Caco-2 (cell line): ENCODE data around the gene SPOCK1. TPM values are rescaled to one million over a fixed set of nuclear protein-coding genes. Genes with fewer than 3 reads are reported as not detected.

Source experiments
- BruUV-seq: library from RNA; stranded (reverse); fragments of 400-500 nt; replicated peaks from 2 replicates; lab custom pipeline; 2021; lab: Mats Ljungman, UMichigan
- CTCF ChIA-PET: fragments of 300-600 bp; sonication (Branson Sonifier 250); formaldehyde crosslinking; loops from one replicate; lab custom pipeline; 2022; ENCODE audit warnings: antibody characterized with exemption; lab: Charles Lee
- POLR2A ChIA-PET: fragments of 300-600 bp; sonication (Branson Sonifier 250); formaldehyde crosslinking; loops from one replicate; lab custom pipeline; 2022; ENCODE audit warnings: antibody characterized with exemption; lab: Charles Lee
- DNase-seq, 2 experiments: peaks; one replicate each; pipeline versions ENCODE4 v3.0.0 to v3.0.0-alpha.2; 2020 to 2022
- H3K27me3 ChIP-seq: replicated peaks from 2 replicates; pipeline ENCODE4 v1.6.0; 2011; ENCODE audit warnings: low read length; ENCODE audit not compliant: control insufficient read depth, insufficient read depth
- H3K36me3 ChIP-seq: 2 replicates; pipeline ENCODE4 v1.5.1; 2011; ENCODE audit warnings: low read length; ENCODE audit not compliant: control insufficient read depth, insufficient read depth
- H3K4me1 ChIP-seq: fragments of 250-450 bp; sonication (Bioruptor Pico); 2 replicates; pipeline ENCODE4 v1.5.1; 2020; ENCODE audit warnings: mild to moderate bottlenecking
- H3K4me3 ChIP-seq: 2 replicates; pipeline ENCODE4 v1.5.1; 2011; ENCODE audit warnings: low read depth, mild to moderate bottlenecking, control low read depth, low read length
- H3K9me3 ChIP-seq: fragments of 250-450 bp; sonication (Bioruptor Pico); 2 replicates; pipeline ENCODE4 v1.5.1; 2020; ENCODE audit warnings: mild to moderate bottlenecking, moderate library complexity
- H3K27ac Mint-ChIP-seq: one replicate; pipeline ENCODE4 v1.8.0; 2022; ENCODE audit warnings: mixed read lengths; ENCODE audit not compliant: unreplicated experiment
- H3K27me3 Mint-ChIP-seq: one replicate; pipeline ENCODE4 v1.8.0; 2022; ENCODE audit warnings: mixed read lengths; ENCODE audit not compliant: insufficient read depth, unreplicated experiment
- H3K36me3 Mint-ChIP-seq: one replicate; pipeline ENCODE4 v1.8.0; 2022; ENCODE audit warnings: mild to moderate bottlenecking, mixed read lengths; ENCODE audit not compliant: insufficient read depth, unreplicated experiment
- H3K4me1 Mint-ChIP-seq: one replicate; pipeline ENCODE4 v1.8.0; 2022; ENCODE audit warnings: low read depth, mixed read lengths; ENCODE audit not compliant: unreplicated experiment
- H3K4me3 Mint-ChIP-seq: one replicate; pipeline ENCODE4 v1.8.0; 2022; ENCODE audit warnings: mild to moderate bottlenecking, moderate library complexity, mixed read lengths; ENCODE audit not compliant: unreplicated experiment
- H3K9me3 Mint-ChIP-seq: one replicate; pipeline ENCODE4 v1.8.0; 2022; ENCODE audit warnings: mixed read lengths; ENCODE audit not compliant: unreplicated experiment
- CTCF ChIP-seq, 2 experiments: fragments of 200-600 bp in 1 of 2; IDR thresholded peaks; 1 replicate in 1 of 2; 2 replicates in 1 of 2; pipeline versions ENCODE4 v1.5.1 to v1.8.0; 2011 to 2022; ENCODE audit warnings: antibody characterized with exemption in 1 of 2, control low read depth in 1 of 2, inconsistent platforms in 1 of 2, low read depth in 1 of 2, low read length in 1 of 2, mild to moderate bottlenecking in 1 of 2, moderate library complexity in 1 of 2; ENCODE audit not compliant: insufficient read depth in 1 of 2, severe bottlenecking in 1 of 2, unreplicated experiment in 1 of 2
- intact Hi-C: fragments of 100-400 bp; cut with micrococcal nuclease; formaldehyde crosslinking; loops from one replicate; pipeline ENCODE4 v1.10.0; 2022; ENCODE audit not compliant: unreplicated experiment
- total RNA-seq: library from RNA; stranded (reverse); gene quantifications from 2 replicates; pipeline ENCODE4 v1.2.3, GENCODE V29; 2022

The SPOCK1 gene
- total RNA-seq, 1 experiment from 2014 or later, result not detected

GRCh38 chr5:137215261-137215660, 283.9 kb downstream of the SPOCK1 start:
- DNase-seq, result no peak
- H3K9me3 Mint-ChIP-seq, result no peaks in the 10 kb centered on the region
- H3K4me1 Mint-ChIP-seq, result peaks cover 13% of the 10 kb centered on the region
- H3K4me1 ChIP-seq, result no peaks in the 10 kb centered on the region; the same call in 1 of the 2 replicates
- POLR2A ChIA-PET, result no interaction called here
- H3K27me3 Mint-ChIP-seq, result no peaks in the 10 kb centered on the region
- CTCF ChIA-PET, result interaction anchor here (0.5 kb wide), 1 partner anchor 114 kb away, joined by 3 read pairs; no protein-coding TSS in a partner anchor
- H3K27ac Mint-ChIP-seq, result no peak overlapping the region
- no TSS peak for BruUV-seq
- H3K4me3 ChIP-seq, result no peak overlapping the region
- no peaks in the 10 kb centered on the region for H3K36me3 ChIP-seq
- no peak for TF ChIP-seq CTCF (IDR thresholded peaks at IDR 0.05; ENCODE audit: insufficient read depth in 1 of 2, low read depth in 1 of 2, low read length in 1 of 2, severe bottlenecking in 1 of 2, unreplicated experiment in 1 of 2)
- H3K4me3 Mint-ChIP-seq, result no peak overlapping the region
- H3K9me3 ChIP-seq, result no peaks in the 10 kb centered on the region
- intact Hi-C loops, result no loop called here
- no peaks in the 10 kb centered on the region for H3K36me3 Mint-ChIP-seq
- H3K27me3 ChIP-seq, result no peaks in the 10 kb centered on the region

DNA sequence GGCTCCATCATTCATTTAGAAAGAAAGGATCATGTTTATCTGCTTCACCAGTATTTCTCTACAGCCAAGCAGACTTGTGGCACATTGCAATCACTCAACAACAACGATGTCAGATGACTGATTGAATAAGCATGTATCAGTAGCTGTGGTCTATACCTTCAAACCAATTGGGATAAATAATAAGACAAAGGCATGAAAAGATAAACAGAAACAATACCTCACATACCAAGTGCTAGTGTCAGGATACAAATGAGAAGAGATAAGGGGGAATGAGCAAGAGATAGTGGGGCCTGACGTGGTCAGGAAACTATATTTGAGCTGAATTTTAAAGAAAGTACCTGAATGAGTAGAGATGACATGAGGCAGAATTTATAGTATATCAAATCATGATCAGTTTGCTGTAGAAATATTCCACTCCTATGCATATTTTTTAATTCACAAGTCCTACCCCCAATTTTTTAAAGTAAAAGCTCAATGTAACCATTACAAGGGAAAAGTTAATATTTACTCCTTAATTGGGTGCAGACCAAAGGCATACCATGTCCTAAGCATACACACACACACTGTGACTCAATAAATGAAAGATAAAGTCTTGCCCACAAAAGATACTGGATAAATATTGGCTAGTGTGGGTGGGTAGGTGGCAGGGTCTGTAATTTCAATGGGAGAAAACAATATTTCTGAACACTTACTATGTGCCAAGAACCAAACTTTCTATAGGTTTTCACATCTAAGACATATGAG, 284.5 kb downstream of the SPOCK1 start:
- Histone ChIP-seq H3K27me3 (no peaks in the 10 kb centered on the region), H3K4me3 (no peak overlapping the region), H3K4me1 (no peaks in the 10 kb centered on the region; the same call in 1 of the 2 replicates), H3K36me3 (no peaks in the 10 kb centered on the region), H3K9me3 (no peaks in the 10 kb centered on the region)
- no peak for DNase-seq
- no peak for TF ChIP-seq CTCF (IDR thresholded peaks at IDR 0.05; ENCODE audit: insufficient read depth in 1 of 2, low read depth in 1 of 2, low read length in 1 of 2, severe bottlenecking in 1 of 2, unreplicated experiment in 1 of 2)
- Mint-ChIP-seq H3K4me1 (peaks cover 13% of the 10 kb centered on the region), H3K27me3 (no peaks in the 10 kb centered on the region), H3K4me3 (no peak overlapping the region), H3K9me3 (no peaks in the 10 kb centered on the region), H3K27ac (no peak overlapping the region), H3K36me3 (no peaks in the 10 kb centered on the region)
- intact Hi-C loops, result no loop called here
- ChIA-PET CTCF (interaction anchor here (0.5 kb wide), 1 partner anchor 115 kb away, joined by 3 read pairs; no protein-coding TSS in a partner anchor), POLR2A (no interaction called here)
- no TSS peak for BruUV-seq

- DNase-seq, result no peak
- no TSS peak for BruUV-seq
- Histone ChIP-seq H3K9me3 (no peaks in the 10 kb centered on the region), H3K36me3 (no peaks in the 10 kb centered on the region), H3K4me3 (no peak overlapping the region), H3K27me3 (no peaks in the 10 kb centered on the region), H3K4me1 (no peaks in the 10 kb centered on the region; the same call in 1 of the 2 replicates)
- POLR2A ChIA-PET, result no interaction called here
- Mint-ChIP-seq H3K27ac (no peak overlapping the region), H3K36me3 (no peaks in the 10 kb centered on the region), H3K9me3 (no peaks in the 10 kb centered on the region), H3K4me3 (no peak overlapping the region), H3K27me3 (peaks cover 7% of the 10 kb centered on the region), H3K4me1 (peaks cover 13% of the 10 kb centered on the region)
- no peak for TF ChIP-seq CTCF (IDR thresholded peaks at IDR 0.05; ENCODE audit: insufficient read depth in 1 of 2, low read depth in 1 of 2, low read length in 1 of 2, severe bottlenecking in 1 of 2, unreplicated experiment in 1 of 2)
- CTCF ChIA-PET, result no interaction called here
- intact Hi-C loops, result no loop called here
These were observed 286.7 kb downstream of the SPOCK1 start for GRCh38 chr5:137212471-137212870.
